OCI-LY1 (cell line): Measurements from ENCODE around the gene BAIAP2.

ENCODE experiments used
- EZH2 ChIP-seq: fragments of 200-600 bp; sonication (generic), shearing (Covaris generic); IDR thresholded peaks from 2 replicates; pipeline ENCODE4 v1.8.0; 2017; ENCODE audit warnings: borderline replicate concordance, mixed run types, mild to moderate bottlenecking, antibody characterized with exemption, low read length, moderate library complexity, mixed read lengths
- TF ChIP-seq, protein P1 (sequence below): fragments of 200-600 bp; sonication (generic), shearing (Covaris generic); IDR thresholded peaks from 2 replicates; pipeline ENCODE4 v1.5.1; 2017; ENCODE audit warnings: mild to moderate bottlenecking, antibody characterized with exemption, low read length, moderate library complexity, mixed read lengths

DNA sequence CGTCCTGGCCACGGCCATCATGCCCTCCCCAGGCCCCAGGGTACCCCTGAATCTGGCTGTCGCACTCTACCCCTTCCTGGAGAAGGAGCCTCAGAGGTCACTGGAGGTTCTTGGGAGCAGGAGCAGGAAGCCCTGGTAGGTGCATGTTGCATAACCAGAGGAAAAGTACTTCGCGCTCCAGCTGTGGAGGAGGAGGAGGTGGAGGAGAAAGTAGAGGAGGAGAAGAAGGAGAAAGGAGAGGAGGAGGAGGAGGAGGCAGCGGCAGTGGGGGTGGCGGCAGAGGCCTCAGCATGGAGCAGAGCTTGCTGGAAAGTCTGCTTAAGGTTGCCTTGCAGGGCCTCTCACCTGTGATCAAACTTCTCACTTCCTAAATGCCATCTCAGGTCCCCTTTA is 61.8 kb downstream of the BAIAP2 start:
- TF ChIP-seq, protein P1, sequence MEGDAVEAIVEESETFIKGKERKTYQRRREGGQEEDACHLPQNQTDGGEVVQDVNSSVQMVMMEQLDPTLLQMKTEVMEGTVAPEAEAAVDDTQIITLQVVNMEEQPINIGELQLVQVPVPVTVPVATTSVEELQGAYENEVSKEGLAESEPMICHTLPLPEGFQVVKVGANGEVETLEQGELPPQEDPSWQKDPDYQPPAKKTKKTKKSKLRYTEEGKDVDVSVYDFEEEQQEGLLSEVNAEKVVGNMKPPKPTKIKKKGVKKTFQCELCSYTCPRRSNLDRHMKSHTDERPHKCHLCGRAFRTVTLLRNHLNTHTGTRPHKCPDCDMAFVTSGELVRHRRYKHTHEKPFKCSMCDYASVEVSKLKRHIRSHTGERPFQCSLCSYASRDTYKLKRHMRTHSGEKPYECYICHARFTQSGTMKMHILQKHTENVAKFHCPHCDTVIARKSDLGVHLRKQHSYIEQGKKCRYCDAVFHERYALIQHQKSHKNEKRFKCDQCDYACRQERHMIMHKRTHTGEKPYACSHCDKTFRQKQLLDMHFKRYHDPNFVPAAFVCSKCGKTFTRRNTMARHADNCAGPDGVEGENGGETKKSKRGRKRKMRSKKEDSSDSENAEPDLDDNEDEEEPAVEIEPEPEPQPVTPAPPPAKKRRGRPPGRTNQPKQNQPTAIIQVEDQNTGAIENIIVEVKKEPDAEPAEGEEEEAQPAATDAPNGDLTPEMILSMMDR: no peak
- no peak for TF ChIP-seq EZH2
